GM23248 (cell line): ENCODE measurements around the gene FARP1.

Experiments used
- EZH2 ChIP-seq: fragments of 200-600 bp; sonication (generic); IDR thresholded peaks from 2 replicates; pipeline ENCODE4 v1.6.1; 2018; ENCODE audit warnings: antibody characterized with exemption, mild to moderate bottlenecking; ENCODE audit not compliant: insufficient read depth, poor library complexity, severe bottlenecking
- EZH2phosphoT487 ChIP-seq: fragments of 200-600 bp; sonication (generic); IDR thresholded peaks from 2 replicates; pipeline ENCODE4 v1.6.1; 2018; ENCODE audit warnings: antibody characterized with exemption, moderate library complexity, mild to moderate bottlenecking, low read depth; ENCODE audit not compliant: insufficient read depth

DNA sequence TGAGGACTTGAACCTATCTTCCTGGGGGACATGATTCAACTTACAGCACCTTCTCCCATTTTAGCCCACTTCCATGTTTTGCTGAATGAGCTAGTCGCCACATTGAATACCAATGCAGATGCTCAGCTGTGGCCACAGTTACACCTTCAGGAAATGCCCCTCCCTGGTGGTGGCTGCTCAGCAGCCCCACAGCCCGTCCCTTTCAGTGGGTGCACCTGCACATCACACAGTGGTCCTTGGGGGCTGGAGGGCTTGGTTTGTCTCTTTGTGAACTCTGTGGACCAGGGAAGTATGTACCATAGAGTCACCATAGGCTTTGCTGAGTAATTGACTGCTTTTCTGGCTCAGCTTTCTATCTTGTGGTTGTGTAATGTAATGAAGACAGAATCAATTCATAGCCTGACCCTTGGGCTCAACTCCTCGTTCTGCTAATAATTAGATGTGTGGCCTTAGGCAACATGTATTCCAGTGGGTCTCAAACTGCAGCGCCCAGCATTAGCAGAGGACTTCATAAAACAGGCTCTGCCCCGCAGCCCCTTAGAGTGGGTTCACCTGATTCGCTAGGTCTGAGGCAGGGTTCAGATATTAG lies 48.1 kb upstream of the FARP1 start:
- TF ChIP-seq EZH2 (no peak), EZH2phosphoT487 (no peak)
